HS-5 (cell line): ENCODE data around the gene FOXA3.
"Not testable (repeated sequence)": the region's sequence is repeated elsewhere in the genome, so short reads cannot be mapped to it uniquely, and the experiment has no call there.

Experiments used
- DNase-seq: peaks from one replicate; pipeline ENCODE4 v3.0.0-alpha.2; 2012; ENCODE audit warnings: low read depth

The FOXA3 gene

GRCh38 chr19:45828523-45828922 is 35.6 kb upstream of the FOXA3 start:
- no peak for DNase-seq

- DNase-seq, result no peak
Measured at GRCh38 chr19:45828945-45829344, 35.2 kb upstream of the FOXA3 start.

DNA sequence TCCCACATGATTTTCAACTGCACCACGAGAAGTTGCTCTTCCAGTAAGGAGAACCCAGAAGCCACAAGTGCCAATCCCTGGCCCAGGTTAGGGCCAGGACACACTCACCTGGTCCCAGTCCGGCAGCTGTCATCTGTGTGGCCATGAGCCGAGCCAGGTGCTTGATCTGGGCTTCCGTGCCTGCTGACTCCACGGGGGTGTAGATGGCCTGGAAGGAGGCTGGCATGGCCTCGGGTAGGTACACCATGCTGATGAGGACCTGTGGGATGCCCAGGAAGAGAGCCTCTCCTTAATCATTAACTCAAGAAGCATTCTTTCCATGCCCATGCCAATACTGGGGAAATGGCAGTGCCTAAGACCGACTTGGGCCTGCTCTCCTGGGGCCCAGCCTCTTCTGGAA is 29.2 kb upstream of the FOXA3 start:
- DNase-seq, result no peak

GRCh38 chr19:45842198-45842597 is 21.9 kb upstream of the FOXA3 start:
- DNase-seq, result no peak

DNA sequence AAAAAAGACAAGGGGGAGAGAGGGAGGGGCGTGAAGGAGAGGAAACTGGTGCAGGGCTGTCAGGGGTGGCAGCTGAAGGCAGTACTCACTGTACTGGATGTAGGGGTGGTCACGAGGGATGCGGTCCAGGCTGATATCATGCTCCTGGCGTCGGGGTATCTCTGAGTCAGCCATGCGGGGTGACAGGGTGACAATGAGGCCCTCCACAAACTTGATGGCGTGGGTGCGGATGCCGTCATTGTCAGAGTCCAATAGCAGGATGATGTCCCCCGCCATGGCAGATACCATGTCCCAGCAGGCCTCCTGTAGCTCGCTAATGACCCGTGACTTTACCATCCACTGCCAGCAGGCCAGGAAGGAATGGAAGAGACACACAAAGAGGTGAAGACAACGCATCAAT is 16.5 kb upstream of the FOXA3 start:
- DNase-seq, result no peak

DNA sequence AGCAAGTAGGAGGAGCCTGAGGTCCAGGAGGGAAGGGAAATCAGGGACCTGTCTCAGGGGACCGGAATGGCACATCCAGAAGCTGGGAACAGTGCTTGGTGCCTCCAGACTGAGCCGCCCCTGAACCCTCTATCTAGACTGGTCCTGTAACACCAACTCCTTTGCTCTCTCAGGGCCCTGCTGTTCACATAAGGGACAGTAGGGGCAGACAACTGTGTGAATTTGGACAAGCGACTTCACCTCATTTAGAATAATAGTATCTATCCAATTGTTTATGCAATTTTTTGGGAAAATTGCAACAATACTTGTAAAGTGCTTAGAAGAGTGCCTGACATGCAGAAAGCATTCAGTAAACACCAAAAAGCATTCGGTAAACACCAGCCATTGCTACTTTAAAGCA is 15.2 kb upstream of the FOXA3 start:
- DNase-seq, result no peak

GRCh38 chr19:45852145-45852750 is 11.9 kb upstream of the FOXA3 start:
- DNase-seq, result no peak

DNA sequence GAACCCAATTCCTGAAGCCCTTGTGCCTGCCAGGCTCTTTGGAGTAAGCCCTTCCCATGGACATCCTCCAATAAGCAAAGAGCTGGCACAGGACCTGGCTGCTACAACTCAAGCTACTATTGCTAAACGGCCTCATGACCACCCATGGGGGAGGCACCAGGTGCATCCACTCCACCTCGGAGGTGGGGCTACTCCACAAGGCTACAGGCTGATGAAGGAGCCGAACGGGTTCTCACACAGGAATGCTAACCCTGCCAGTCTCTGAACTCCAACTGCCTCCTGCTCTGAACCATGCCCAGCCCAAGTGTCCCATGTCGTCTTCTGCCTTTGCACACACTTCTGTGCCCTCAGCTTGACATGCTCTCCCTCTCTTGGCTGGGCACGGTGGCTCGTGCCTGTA is 11.1 kb upstream of the FOXA3 start:
- DNase-seq, result no peak

DNA sequence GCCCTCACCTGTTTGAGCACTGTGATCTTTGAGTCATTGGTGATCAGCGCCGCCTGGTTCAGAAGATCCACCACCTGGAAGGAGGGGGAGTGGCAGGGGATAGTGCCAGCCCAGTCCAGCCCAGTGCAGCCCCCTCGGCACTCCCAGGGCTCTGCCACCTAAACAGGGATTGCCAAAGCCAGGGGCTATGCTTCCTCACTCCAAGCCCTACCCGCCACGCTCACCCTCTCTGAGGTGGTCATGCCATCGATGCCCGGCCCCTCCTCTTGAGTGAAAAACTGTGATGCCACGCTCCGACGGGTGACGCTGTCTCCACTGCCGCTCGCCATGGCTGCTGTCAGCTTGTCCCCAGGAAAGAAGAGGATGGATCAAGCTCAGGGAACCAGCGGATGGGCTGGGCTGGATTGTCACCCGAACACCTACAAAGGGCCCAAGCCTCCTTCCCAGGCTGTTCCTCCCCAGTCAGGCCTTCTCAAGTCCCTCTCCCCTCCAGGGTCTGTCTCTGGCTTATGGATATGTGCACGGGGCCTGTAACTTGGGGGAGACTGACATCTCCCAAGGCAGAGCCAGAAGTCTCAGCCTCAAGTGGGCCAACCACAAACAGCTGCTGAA is 9.9 kb upstream of the FOXA3 start:
- DNase-seq, result no peak

GRCh38 chr19:45860359-45861259 is 3.5 kb upstream of the FOXA3 start:
- no peak for DNase-seq

DNA sequence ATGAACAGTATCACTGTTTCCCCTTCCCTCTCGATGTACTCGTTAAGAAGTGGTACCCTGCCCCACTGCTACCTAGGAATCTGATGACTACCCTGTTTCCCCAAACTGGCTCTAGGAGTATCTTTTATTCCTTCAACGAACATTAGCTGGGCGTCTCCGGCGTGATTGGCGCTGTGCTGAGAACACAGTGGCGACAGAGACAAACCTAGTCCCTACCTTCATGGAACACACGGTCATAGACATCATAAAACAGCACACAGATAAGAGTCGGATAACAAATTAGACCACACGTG is 1.9 kb upstream of the FOXA3 start:
- DNase-seq, result no peak

DNA sequence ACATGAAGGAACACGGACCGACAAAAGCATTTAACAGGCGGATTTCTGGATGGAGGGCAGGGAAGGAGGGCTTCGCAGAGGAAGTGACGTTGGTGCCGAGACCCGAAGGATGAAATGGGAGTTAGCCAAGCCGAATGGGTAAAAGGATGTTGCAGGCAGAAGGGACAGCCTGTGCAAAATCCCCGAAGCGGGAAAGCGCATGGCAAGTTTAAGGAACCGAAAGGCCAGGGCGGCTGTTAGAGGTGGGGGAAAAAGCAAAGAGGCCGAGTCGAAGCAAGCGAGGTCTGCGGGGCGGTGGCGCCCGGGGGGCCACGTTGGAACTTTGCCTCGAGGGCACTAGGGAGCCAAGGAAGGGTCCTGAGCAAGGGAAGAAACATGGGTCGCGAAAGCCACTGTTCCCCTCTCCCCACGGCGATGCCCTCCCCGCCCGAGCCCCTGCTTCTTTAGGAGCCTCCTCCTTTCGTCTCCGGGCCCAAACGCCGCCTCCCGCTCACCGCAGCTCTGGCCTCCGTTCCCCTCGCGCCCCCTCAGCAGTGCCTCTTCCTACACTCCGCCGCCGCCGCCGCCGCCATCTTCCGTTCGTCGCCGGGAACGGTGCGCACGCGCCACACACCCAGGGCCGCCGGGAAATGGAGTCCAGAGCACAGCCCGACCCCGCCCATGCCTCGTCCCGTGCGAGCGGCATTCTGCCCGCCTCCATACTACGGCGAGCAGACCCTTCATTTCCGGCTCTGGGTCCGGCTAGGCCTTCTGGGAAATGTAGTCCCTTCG is 1.4 kb upstream of the FOXA3 start, which contains the start of gene SYMPK:
Gene SYMPK, minus strand, starts transcription at position 584 of the 771 bp plus-strand sequence. CDS start 8,652 bp downstream, outside the sequence.
- peak; percentile 84 for DNase-seq

GRCh38 chr19:45863335-45863839 is 739 bp upstream of the FOXA3 start:
- no peak for DNase-seq

- DNase-seq, result no peak
Measured at GRCh38 chr19:45864629-45865082, 530 bp downstream of the FOXA3 start.

DNA sequence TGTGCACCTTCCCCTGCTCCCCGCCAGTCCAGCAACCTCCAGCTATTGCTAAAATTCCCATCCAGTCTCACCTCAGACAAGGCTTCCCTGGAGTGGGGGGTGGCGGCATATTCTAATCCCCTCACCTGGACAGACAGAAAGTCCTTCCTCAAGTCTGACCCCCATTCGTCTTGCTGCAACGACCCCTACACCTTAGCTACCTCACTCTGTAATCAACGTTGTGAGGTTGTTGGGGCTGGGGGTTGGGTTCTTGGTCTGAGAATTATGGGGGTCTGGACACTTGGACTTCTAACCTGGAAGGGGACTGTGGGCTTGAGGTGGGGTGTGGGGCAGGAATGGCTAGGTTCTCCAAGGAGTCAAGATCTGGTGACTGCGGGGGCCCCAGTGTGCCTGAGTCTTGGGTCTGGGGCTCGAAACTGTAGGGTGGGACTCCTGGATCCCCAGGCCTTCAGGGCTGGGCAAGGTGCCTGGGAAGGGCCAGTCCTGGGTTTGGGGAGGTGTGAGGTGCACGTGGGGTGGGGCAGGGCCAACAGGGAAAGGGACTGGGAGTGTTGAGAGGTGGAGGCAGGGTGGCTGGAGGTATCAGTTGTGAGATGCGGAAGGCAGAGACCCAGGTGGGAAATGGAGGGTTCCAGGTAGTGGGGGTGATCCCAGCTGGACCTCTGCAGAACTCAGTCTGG is 1.3 kb downstream of the FOXA3 start:
- no peak for DNase-seq

DNA sequence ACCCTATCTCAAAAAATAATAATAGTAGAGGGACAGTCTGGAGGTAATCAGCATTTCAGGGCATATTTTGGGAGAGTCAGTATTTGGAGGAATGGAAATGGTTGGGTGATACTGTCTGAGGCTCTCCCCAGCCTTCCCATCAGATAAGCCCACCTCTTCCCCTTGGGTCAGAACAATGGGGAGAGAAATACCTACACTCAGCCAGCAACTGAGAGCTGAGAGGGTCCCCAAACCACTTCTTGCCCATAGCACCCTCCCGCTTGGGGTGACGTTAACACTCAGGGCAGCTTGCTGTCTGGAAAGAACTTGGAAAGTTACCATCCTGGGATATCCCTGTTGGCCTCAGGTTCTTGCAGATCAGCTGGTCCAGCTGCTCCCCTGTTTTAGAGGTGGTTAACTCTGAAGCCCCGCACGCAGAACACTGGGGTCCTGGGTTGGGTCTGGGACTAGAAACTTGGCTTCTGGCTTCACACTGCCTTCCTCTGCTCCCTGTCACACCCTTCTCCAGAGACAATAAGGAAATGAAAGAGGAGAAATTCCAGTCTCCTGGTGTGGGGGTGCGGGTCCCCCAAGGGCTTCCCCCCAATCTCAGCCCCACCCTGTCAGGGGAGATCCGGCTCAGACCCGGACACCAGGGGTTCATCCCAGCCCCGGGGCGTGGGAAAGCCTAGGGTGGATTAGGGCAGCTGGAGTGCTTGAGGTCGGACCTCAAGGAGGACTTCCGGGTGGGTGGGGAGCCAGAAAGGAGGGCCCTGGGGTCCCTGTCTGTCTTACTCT is 2.5 kb downstream of the FOXA3 start:
- no peak for DNase-seq

DNA sequence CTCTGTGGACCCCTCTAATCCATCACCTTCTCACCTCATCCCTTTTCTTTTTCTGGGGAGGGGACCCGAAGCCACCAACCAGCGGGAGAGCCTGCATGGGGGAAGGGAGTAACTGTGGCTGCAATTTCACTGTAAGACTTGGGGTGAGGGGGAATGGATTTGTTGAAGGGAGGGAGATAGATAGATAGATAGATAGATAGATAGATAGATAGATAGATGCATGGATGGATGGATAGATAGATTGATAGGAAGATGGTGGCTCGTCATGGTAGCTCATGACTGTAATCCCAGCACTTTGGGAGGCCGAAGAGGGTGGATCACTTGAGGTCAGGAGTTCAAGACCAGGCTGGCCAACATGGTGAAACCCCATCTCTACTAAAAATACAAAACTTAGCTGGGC is 3.1 kb downstream of the FOXA3 start:
- not testable (repeated sequence) for DNase-seq

DNA sequence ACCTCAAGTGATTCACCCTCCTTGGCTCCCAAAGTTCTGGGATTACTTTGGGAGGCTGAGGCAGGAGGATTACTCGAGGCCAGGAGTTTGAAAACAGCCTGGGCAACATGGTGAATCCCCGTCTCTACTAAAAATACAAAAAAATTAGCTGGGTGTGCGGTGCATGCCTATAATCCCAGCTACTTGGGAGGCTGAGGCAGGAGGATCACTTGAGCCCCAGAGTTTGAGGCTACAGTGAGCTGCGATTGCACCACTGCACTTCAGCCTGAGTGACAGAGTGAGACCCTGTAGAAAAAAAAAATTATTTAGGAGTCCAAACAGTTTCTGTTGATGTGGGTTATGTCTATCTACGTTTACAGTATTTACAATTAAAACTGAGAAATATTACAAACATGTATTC is 6.7 kb downstream of the FOXA3 start:
- DNase-seq, result no peak

GRCh38 chr19:45872095-45872919 is 8.2 kb downstream of the FOXA3 start:
- DNase-seq, result no peak

DNA sequence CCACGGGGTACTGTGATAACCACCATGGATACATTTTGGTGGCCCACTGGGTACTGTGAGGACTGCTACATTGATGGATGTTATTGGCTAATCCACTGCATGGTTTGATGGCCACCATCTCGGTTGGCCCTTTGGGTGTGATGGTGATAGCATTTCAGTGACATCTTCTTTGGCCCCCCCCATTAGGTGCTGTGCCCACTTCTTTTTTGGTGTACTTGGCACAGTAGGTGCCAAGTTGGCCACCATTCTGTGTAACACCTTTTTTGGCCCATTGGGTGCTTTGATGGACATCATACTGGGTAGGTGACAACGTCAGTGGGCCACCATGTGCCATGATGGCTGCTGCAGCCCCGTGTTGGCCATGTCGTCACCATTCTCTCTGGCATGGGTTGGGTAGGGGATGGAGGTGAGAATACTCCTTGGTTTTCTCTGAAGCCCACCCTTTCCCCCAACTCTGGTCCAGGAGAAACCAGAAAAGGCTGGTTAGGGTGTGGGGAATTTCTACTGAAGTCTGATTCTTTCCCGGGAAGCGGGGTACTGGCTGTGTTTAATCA is 9.2 kb downstream of the FOXA3 start:
- no peak for DNase-seq
